Measurements from ENCODE around the gene ZNF20.

ZNF20 gene

GRCh38 chr19:12156223-12157058, 16.3 kb upstream of the ZNF20 start, which contains the start of gene ZNF625:
Gene ZNF625 (minus strand): TSS chr19:12156734. CDS start chr19:12156558, 176 bp downstream.
- Histone ChIP-seq H3K4me1 (ENCODE audit: low read depth, poor library complexity, severe bottlenecking) (no peaks in the 10 kb centered on the region), H4K20me1 (ENCODE audit: insufficient read depth) (no peaks in the 10 kb centered on the region), H3K27ac (no peak within 1 kb of the TSS), H2AFZ (ENCODE audit: low read depth) (no peak within 1 kb of the TSS), H3K27me3 (ENCODE audit: insufficient read depth, low read depth) (no peaks in the 10 kb centered on the region), H3K4me3 (IDR thresholded peaks at IDR 0.05; ENCODE audit: insufficient read depth, low read depth, low read length) (no peak within 1 kb of the TSS), H3K9ac (no peak within 1 kb of the TSS), H3K36me3 (ENCODE audit: insufficient read depth) (no peaks in the 10 kb centered on the region), H3K79me2 (ENCODE audit: insufficient read depth, low read depth) (no peaks in the 10 kb centered on the region), H3K4me2 (no peak within 1 kb of the TSS)
- TF ChIP-seq, protein P1, sequence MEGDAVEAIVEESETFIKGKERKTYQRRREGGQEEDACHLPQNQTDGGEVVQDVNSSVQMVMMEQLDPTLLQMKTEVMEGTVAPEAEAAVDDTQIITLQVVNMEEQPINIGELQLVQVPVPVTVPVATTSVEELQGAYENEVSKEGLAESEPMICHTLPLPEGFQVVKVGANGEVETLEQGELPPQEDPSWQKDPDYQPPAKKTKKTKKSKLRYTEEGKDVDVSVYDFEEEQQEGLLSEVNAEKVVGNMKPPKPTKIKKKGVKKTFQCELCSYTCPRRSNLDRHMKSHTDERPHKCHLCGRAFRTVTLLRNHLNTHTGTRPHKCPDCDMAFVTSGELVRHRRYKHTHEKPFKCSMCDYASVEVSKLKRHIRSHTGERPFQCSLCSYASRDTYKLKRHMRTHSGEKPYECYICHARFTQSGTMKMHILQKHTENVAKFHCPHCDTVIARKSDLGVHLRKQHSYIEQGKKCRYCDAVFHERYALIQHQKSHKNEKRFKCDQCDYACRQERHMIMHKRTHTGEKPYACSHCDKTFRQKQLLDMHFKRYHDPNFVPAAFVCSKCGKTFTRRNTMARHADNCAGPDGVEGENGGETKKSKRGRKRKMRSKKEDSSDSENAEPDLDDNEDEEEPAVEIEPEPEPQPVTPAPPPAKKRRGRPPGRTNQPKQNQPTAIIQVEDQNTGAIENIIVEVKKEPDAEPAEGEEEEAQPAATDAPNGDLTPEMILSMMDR (conservative IDR thresholded peaks at IDR 0.05; ENCODE audit: low read depth, low read length), result no peak

DNA sequence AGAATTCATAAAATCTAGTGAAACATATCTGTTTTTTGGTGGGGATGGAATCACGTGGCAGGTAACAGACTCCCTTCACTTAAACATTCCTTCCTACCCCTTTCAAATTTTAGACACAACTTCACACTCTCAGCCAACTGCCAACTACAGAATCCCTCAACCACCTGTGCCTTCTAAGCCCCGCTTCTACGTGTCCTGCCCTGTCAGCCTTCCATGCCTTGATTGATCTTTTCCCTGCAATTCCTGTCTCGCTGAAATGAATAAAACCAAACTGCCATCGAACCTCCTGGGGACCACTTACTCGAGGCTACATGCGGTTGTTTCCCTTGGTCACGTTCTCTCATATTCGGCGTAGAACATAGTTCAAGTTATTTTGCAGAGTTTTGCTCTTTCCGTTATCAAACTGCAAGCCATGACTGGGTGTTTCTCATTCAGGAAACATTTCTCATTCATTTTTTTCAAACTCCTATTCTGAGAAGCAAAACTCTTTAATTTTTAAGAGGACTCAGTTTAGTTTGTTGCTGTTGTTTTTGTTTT, 15.2 kb upstream of the ZNF20 start:
- H3K36me3 ChIP-seq (ENCODE audit: insufficient read depth), result no peaks in the 10 kb centered on the region
- no peak overlapping the region for H3K27ac ChIP-seq
- H3K27me3 ChIP-seq (ENCODE audit: insufficient read depth, low read depth), result no peaks in the 10 kb centered on the region
- TF ChIP-seq, protein P1 (conservative IDR thresholded peaks at IDR 0.05; ENCODE audit: low read depth, low read length), result no peak
- H2AFZ ChIP-seq (ENCODE audit: low read depth), result no peak overlapping the region
- no peak overlapping the region for H3K4me3 ChIP-seq (IDR thresholded peaks at IDR 0.05; ENCODE audit: insufficient read depth, low read depth, low read length)
- no peaks in the 10 kb centered on the region for H4K20me1 ChIP-seq (ENCODE audit: insufficient read depth)
- H3K79me2 ChIP-seq (ENCODE audit: insufficient read depth, low read depth), result no peaks in the 10 kb centered on the region
- no peak overlapping the region for H3K9ac ChIP-seq
- no peak overlapping the region for H3K4me2 ChIP-seq
- H3K4me1 ChIP-seq (ENCODE audit: low read depth, poor library complexity, severe bottlenecking), result no peaks in the 10 kb centered on the region

DNA sequence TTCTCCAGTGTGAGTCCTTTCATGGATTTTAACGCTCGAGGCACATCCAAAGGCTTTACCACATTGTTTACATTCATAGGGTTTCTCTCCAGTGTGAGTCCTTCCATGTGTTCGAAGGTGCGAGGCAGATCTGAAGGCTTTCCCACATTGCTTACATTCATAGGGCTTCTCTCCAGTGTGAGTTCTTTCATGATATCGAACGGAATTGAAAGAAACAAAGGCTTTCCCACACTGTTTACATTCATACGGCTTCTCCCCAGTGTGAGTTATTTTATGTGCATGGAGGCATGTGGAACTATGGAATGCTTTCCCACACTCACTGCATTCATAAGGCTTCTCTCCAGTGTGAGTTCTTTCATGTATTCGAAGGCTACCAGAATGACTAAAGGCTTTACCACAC, 5.2 kb upstream of the ZNF20 start:
- no peaks in the 10 kb centered on the region for H3K36me3 ChIP-seq (ENCODE audit: insufficient read depth)
- no peaks in the 10 kb centered on the region for H4K20me1 ChIP-seq (ENCODE audit: insufficient read depth)
- H3K79me2 ChIP-seq (ENCODE audit: insufficient read depth, low read depth), result no peaks in the 10 kb centered on the region
- no peaks in the 10 kb centered on the region for H3K27me3 ChIP-seq (ENCODE audit: insufficient read depth, low read depth)
- H3K4me2 ChIP-seq, result no peak overlapping the region
- no peak overlapping the region for H3K9ac ChIP-seq
- no peak overlapping the region for H3K27ac ChIP-seq
- no peak overlapping the region for H3K4me3 ChIP-seq (IDR thresholded peaks at IDR 0.05; ENCODE audit: insufficient read depth, low read depth, low read length)
- H2AFZ ChIP-seq (ENCODE audit: low read depth), result no peak overlapping the region
- TF ChIP-seq, protein P1 (conservative IDR thresholded peaks at IDR 0.05; ENCODE audit: low read depth, low read length), result no peak
- H3K4me1 ChIP-seq (ENCODE audit: low read depth, poor library complexity, severe bottlenecking), result no peaks in the 10 kb centered on the region

DNA sequence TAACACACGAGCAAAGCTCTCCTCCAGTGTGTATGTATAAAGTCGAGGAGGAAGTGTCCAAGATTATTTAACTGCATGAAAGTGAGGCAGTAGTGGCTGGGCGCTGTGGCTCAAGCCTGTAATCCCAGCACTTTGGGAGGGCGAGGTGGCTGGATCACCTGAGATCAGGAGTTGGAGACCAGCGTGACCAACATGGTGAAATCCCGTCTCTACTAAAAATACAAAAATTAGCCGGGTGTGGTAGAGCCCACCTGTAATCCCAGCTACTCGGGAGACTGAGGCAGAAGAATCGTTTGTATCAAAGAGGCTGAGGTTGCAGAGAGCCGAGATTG, 1.2 kb upstream of the ZNF20 start:
- Histone ChIP-seq H4K20me1 (ENCODE audit: insufficient read depth) (no peaks in the 10 kb centered on the region), H3K79me2 (ENCODE audit: insufficient read depth, low read depth) (no peaks in the 10 kb centered on the region), H3K4me3 (IDR thresholded peaks at IDR 0.05; ENCODE audit: insufficient read depth, low read depth, low read length) (no peak overlapping the region), H3K27ac (no peak overlapping the region), H3K4me1 (ENCODE audit: low read depth, poor library complexity, severe bottlenecking) (no peaks in the 10 kb centered on the region), H3K36me3 (ENCODE audit: insufficient read depth) (no peaks in the 10 kb centered on the region), H3K9ac (no peak overlapping the region), H2AFZ (ENCODE audit: low read depth) (peak overlapping the region; percentile 81; the same call in 1 of the 2 replicates), H3K4me2 (peak overlapping the region; percentile 67; the same call in 1 of the 2 replicates), H3K27me3 (ENCODE audit: insufficient read depth, low read depth) (no peaks in the 10 kb centered on the region)
- TF ChIP-seq, protein P1 (conservative IDR thresholded peaks at IDR 0.05; ENCODE audit: low read depth, low read length), result peak; percentile 29; the same call in 1 of the 2 replicates
